DOHH2 (cell line): ENCODE results near the gene CTRB1.

Experiments
- EZH2phosphoT487 ChIP-seq: fragments of 200-600 bp; sonication (generic); IDR thresholded peaks from 2 replicates; pipeline ENCODE4 v1.6.1; 2017; ENCODE audit warnings: borderline replicate concordance, mild to moderate bottlenecking, antibody characterized with exemption, low read length, moderate library complexity, mixed read lengths
- TF ChIP-seq, protein P1 (sequence below): fragments of 200-600 bp; sonication (generic); IDR thresholded peaks from one replicate; pipeline ENCODE4 v1.5.1; 2014; ENCODE audit warnings: antibody characterized with exemption, mild to moderate bottlenecking, low read depth, low read length; ENCODE audit not compliant: poor library complexity, severe bottlenecking

- TF ChIP-seq, protein P1, sequence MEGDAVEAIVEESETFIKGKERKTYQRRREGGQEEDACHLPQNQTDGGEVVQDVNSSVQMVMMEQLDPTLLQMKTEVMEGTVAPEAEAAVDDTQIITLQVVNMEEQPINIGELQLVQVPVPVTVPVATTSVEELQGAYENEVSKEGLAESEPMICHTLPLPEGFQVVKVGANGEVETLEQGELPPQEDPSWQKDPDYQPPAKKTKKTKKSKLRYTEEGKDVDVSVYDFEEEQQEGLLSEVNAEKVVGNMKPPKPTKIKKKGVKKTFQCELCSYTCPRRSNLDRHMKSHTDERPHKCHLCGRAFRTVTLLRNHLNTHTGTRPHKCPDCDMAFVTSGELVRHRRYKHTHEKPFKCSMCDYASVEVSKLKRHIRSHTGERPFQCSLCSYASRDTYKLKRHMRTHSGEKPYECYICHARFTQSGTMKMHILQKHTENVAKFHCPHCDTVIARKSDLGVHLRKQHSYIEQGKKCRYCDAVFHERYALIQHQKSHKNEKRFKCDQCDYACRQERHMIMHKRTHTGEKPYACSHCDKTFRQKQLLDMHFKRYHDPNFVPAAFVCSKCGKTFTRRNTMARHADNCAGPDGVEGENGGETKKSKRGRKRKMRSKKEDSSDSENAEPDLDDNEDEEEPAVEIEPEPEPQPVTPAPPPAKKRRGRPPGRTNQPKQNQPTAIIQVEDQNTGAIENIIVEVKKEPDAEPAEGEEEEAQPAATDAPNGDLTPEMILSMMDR: no peak
- no peak for TF ChIP-seq EZH2phosphoT487
Observed at GRCh38 chr16:75252946-75253911, 34.4 kb downstream of the CTRB1 start.
